ENCODE data around the gene MTMR10.

The MTMR10 gene

DNA sequence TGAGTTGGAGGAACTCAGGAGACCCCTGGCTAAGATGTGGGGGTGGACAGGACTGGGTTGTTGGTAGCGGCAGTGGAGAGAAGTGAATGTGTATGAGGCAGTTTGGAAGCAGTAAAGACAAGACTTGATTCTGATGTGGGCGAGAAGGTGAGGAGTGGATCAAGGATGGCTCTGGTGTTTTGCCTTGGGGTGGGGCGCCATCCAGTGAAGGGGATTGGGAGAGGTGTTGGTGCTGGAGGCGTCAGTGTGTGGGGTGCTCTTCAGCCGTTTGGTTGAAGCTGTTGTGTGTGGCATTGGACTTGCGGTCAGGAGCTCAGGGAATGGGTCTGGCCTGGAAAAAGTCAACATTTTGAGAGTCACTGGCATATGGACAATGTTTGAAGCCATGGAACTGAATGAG is 74.4 kb downstream of the MTMR10 start:
- DNase-seq: no peak

DNA sequence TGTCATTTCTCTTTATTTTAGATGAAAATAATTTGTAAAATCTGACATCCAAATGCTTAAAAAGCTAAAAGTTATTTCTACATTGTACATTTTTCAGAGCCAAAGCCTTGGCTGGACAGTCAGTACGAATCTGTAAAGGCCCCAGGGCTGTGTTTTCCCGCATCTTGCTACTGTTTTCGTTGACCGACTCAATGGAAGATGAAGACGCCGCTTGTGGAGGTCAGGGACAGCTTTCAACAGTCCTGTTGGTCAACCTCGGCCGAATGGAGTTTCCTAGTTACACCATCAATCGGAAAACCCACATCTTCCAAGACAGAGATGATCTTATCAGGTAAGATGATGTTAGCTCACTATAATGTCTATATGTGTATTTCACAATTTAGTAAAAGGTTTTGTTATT is 77.7 kb downstream of the MTMR10 start:
- no peak for DNase-seq

DNA sequence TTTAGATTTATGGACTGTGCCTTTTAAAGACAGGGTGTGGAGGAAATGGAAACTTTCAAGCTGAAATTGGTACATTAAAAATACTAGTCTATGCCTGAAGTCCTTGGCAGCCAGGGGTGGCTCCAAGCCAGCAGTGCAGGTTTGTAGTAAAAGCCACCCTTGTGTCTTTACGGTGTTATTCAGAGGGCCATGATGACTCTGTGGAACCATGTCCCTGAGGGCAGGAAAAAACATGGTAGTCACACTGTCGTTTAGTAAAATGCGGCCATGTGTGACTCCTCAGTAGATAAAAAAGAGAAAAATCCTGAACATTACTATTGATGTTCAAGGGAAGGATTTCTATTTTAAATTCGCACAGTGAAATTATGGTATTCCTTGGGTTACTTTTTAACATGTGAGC is 85.1 kb downstream of the MTMR10 start:
- no peak for DNase-seq

DNA sequence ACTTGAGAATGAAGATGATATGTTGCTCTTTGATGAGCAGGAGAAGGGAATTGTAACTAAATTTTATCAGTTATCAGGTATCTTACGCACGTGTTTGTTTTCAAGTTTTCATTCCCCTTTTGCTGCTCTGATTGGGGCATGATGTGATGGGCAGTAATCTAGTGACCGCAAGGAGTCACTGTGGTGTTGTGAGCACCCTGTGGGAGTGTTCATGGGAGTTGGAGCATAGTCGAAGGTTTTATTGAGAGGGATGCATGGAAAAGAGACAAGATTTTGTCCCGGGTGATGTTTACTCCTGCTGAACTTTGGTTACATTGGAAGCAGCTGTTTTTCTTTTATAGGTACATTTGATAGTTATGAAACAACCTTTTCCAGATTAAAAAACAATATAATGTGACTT is 85.6 kb downstream of the MTMR10 start:
- DNase-seq: no peak

DNA sequence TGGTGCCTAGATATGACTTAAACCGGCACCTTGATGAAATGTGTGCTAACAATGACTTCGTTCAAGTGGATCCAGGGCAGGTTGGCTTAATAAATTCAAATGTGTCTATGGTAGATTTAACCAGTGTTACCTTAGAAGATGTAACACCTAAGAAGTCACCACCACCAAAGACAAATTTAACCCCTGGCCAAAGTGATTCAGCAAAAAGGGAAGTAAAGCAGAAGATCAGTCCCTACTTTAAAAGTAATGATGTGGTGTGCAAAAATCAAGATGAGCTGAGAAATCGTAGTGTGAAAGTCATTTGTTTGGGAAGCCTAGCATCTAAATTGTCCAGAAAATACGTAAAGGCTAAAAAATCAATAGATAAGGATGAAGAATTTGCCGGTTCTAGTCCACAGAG is 86.6 kb downstream of the MTMR10 start:
- no peak for DNase-seq

DNA sequence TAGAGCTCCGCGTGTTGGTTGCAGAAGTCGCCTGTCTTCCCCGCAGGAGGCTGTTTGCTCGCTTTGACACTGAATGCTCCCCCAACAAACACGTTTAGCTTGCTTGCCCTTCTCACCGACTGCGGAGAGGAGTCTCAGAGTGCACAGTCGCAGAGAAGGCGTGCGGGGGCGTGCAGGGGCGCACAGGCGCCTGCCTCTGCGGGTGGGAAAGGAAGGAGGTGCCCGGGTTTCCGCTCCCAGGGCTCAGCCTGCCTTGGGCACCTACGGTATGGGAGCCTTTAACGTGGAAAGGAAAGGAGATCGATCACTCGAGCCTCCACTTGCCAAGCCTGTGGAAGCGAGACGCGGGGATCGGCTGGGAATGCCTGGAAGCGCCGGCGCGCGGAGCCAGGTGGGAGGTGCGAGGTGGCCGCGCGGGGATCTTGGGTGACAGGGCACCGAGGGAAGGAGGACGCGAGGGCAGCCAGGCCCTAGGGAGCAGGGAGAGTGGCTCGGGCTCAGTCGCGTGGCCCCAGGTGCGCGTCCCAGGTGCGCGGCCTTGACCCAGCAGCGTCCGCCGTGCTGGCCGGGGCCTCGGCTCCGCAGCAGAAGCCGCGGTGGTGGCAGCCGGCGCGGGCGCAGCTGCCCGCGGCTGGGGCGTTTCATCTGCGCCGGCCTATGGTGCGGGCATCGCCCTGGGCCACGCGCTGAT is 87.8 kb downstream of the MTMR10 start, which contains the start of gene FAN1:
Gene FAN1, plus strand, starts transcription at position 419 of the 691 bp plus-strand sequence. CDS start 749 bp downstream, outside the sequence.
- peak; percentile 95 for DNase-seq

DNA sequence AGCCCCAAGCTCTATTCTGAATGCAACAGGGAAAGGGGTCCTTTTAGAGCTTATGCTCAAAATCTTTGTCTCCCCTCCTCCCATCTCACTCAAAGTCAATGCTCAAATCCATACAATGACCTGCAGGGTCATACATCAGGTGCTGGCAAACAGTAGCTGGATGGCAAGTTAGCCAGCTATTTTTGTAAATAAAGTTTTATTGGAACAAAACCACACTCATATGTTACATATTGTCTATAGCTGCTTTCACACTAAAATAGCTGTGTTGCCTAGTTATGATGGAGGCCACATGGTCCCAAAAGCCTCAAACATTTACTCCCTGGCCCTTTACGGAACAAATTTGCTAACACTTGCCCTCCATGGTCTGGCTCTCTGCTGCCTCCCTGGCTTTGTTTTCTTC is 89.5 kb downstream of the MTMR10 start:
- DNase-seq: no peak

DNA sequence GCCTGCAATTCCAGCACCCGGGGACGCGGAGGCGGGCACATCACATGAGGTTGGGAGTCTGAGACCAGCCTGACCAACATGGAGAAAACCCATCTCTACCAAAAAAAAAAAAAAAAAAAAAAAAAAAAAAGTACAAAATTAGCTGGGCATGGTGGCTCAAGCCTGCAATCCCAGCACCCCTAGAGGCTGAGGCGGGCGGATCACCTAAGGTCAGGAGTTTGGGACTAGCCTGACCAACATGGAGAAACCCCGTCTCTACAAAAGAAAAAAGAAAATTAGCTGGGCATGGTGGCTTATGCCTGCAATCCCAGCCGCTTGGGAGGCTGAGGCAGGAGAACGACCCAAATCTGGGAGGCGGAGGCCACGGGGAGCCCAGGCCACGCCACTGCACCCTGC is 95.2 kb downstream of the MTMR10 start:
- no peak for DNase-seq

DNA sequence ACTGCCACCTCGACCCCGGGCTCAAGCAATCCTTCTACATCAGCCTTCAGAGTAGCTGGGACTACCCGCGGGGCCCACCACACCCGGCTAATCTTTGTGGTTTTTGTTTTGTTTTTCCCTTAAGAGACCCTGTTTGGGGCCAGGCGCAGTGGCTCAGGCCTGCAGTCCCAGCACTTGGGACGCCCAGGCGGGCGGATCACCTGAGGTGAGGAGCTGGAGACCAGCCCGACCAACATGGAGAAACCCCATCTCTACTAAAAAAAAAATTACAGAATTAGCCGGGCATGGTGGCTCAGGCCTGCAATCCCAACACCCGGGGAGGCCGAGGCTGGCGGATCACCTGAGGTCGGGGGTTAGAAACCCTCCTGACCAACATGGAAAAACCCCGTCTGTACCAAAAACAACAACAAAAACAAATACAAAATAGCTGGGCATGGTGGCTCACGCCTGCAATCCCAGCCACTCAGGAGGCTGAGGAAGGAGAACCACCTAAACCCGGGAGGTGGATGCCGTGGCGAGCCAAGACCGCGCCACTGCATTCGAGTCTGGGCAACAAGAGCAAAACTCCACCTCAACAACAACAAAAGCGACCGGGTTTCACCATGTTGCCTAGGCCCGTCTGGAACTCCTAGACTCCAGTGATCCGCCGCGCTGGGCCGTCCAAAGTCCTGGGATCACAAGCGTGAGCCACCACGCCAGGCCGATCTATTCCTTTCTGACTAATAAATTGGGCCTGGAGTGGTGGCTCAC is 95.8 kb downstream of the MTMR10 start:
- DNase-seq: no peak

DNA sequence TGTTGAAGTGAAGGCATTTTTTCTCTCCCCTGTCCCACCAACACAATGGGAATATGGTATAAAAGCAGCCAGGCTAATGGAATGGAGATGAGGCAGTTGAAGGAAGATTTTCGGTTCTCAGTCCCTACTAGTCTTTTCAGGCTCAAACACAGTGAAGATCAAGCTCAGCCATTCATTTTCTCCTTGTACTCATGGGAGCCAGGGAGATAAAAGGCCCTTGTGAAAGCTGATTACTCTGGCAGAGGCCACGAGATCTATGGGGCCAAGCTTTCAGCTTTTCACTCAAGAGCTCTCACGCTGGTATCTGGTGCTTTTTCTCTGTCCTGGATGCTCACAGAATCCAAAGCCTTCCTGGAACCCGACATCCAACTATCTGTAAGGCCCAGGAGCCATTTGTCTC is 102.2 kb downstream of the MTMR10 start:
- DNase-seq: no peak

Data from retina (tissue), 1 donor.